ENCODE data around the gene ULK4.

The ULK4 gene

DNA sequence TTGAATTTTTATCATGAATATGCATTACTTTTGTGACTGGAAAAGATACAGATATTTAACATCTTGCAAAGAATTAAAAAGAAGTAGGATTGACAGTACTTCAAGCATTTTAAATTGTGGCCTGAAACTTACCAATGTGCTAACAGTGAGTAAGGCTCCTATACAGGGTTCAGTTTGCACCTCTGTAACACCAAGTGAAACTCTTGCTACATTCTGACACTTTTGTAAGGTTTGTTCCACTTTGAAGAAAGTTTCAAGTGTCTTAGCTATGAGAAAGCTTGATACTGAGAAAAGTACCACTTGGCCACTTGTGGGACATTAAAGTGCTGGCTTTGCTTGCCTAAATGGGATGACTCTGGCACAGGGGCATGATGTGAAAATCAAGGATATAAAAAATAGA lies 473.4 kb downstream of the ULK4 start:
- no peak overlapping the region for H3K27ac ChIP-seq
- TF ChIP-seq, protein P1, sequence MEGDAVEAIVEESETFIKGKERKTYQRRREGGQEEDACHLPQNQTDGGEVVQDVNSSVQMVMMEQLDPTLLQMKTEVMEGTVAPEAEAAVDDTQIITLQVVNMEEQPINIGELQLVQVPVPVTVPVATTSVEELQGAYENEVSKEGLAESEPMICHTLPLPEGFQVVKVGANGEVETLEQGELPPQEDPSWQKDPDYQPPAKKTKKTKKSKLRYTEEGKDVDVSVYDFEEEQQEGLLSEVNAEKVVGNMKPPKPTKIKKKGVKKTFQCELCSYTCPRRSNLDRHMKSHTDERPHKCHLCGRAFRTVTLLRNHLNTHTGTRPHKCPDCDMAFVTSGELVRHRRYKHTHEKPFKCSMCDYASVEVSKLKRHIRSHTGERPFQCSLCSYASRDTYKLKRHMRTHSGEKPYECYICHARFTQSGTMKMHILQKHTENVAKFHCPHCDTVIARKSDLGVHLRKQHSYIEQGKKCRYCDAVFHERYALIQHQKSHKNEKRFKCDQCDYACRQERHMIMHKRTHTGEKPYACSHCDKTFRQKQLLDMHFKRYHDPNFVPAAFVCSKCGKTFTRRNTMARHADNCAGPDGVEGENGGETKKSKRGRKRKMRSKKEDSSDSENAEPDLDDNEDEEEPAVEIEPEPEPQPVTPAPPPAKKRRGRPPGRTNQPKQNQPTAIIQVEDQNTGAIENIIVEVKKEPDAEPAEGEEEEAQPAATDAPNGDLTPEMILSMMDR (conservative IDR thresholded peaks at IDR 0.05) = no peak

DNA sequence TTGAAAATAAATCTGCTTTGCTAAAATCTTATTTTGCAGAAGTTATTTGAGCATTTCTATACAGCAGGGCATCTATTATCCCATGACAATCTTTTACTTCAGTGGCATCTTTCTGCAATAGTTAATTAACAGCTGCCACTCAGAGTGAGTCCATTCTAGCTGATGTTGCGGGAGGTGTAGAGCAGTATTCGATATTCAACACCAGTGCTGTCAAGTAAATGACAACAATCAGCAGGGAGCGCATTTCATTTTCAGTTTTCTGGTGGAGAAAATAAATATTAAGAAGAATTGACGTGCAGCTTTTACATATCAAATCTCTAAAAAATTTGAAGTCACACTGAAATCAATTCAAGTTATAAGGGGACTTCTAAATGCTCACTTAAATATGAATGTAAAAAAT lies 476.4 kb downstream of the ULK4 start:
- TF ChIP-seq, protein P1 (conservative IDR thresholded peaks at IDR 0.05) = no peak
- H3K27ac ChIP-seq = no peak overlapping the region

DNA sequence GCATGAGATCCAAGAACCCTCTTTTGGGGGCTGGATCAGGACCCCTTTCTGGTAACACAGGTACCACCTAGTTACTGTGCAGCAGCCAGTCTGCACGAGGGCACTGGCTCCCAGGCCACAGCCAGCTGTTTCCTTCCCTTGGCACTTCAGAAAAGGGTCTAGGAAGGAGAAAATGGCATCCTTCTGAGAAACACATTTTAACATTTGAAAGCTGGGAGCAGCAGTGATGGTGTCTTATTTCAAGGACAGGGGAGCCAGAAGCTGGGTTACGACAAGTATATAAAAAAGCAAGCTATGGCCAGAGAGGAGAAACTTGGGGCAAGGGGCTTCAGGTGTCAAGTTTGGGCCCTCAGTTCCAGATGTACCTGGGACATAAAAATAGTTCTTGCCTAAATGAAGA lies 479.8 kb downstream of the ULK4 start:
- H3K27ac ChIP-seq = no peak overlapping the region
- TF ChIP-seq, protein P1 (conservative IDR thresholded peaks at IDR 0.05) = no peak

DNA sequence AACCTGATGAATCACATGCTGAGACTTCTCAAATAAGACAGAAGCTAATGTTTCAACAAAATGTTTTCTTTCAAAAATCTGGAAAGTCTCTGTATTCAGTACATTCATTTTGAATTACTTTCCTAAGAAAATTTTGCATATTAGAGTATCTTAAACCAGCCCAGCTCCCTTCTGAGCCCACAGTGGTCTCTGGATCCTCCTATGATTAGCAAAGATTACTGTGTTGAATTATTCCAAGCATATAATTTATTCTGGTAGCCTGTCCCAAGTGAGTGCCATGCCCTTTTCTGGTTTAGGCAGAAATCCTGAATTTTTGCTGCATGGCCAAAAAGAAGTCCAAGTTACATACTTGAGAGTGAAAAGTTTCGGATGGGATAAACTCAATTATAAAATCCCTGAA lies 483.6 kb downstream of the ULK4 start:
- TF ChIP-seq, protein P1 (conservative IDR thresholded peaks at IDR 0.05) = no peak
- H3K27ac ChIP-seq = no peak overlapping the region

DNA sequence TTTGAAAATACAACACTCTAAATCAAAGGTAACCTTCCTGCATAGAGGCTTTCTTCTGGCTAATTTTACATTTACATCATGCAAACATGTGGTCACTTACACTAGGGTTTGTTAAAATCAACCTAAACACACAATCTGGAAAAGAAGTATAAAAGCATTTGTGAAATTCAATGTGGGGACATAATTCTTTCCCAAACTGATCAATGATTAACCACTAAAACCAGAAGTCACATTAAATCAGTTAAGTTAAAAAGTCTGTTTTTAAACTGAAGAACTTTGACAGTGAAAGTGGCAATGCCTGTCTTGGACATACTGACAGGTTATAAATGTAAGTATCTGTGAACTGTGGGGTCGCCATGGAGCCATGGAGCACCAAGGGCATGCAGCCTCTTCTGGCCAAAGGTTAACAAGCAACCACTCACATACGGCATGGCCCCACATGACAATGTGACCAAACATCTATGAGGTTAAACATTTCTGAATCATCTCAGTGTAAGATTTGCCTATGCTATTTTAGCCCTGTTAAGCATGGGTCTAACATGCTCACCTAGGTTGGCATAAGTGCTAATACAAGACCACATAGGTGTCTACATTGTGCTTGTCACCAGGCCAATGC lies 484.4 kb downstream of the ULK4 start:
- H3K27ac ChIP-seq = no peak overlapping the region
- TF ChIP-seq, protein P1 (conservative IDR thresholded peaks at IDR 0.05) = no peak

DNA sequence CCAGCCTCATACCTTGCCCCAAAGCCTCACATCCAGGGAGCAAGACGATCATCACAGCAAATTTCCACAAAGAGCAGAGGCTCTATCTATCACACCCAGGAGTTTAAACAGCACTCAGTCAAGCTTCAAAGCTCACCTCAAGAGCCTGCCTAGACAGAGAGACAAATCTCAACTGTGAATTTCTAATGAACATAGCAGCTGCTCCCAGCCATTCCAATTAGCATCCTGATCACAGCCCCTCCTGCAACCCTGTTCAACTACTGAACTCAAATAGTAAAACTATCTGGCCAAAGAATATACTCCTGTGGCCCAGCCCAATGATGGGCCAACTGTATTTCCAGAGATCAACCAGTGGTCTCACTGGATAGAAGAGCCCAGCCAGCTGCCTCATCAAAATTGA lies 492.8 kb downstream of the ULK4 start:
- no peak overlapping the region for H3K27ac ChIP-seq
- TF ChIP-seq, protein P1 (conservative IDR thresholded peaks at IDR 0.05) = no peak

DNA sequence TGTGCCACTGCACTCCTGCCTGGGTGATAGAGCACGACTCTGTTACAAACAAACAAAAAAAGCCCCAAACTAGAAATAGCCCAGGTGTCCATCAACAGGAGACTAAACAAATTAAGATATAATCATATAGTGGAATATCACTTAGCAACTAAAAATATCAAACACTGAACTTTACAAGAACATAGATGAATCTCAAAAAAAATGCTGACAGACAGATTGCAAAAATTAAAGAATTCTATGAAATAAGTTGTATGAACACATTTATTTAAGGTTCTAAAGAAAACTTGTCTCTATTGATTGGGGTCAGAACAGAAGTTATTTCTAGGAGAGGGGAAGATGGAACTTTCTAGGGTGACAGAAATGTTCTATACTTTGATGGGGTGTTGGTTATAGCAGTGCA lies 494.4 kb downstream of the ULK4 start:
- TF ChIP-seq, protein P1 (conservative IDR thresholded peaks at IDR 0.05) = no peak
- H3K27ac ChIP-seq = no peak overlapping the region

All from VCaP (cell line).